H1 (cell line): ENCODE measurements around the gene IL12RB2. TPM values are rescaled to one million over a fixed set of nuclear protein-coding genes. Genes with fewer than 3 reads are reported as not detected.

ENCODE experiments used
- CTCF ChIA-PET: fragments of 300-600 bp; sonication (Branson Sonifier 250); formaldehyde crosslinking; loops from one replicate; lab custom pipeline; 2021; ENCODE audit not compliant: partially characterized antibody; lab: Charles Lee
- POLR2A ChIA-PET: fragments of 300-600 bp; sonication (Branson Sonifier 250); formaldehyde crosslinking; loops from one replicate; lab custom pipeline; 2021; ENCODE audit warnings: inconsistent platforms; ENCODE audit not compliant: partially characterized antibody; lab: Charles Lee
- DNase-seq, 2 experiments: peaks; one replicate each; pipeline versions ENCODE4 v3.0.0 to v3.0.0-alpha.2; 2010 to 2022; ENCODE audit warnings: low spot score in 2 of 2, low read depth in 1 of 2, mixed read lengths in 1 of 2
- FAIRE-seq: peaks from 2 replicates; lab custom pipeline; 2011; peaks lifted over from hg19 to GRCh38; lab: Jason Lieb, UNC
- H2AFZ ChIP-seq: 2 replicates; pipeline ENCODE4 v1.8.1; 2012; ENCODE audit warnings: low read length, inconsistent platforms
- H2AK5ac ChIP-seq: 2 replicates; pipeline ENCODE4 v1.6.1; 2013; ENCODE audit warnings: low read depth, low read length
- H2BK120ac ChIP-seq: replicated peaks from 2 replicates; pipeline ENCODE3; 2013; ENCODE audit warnings: low read depth, low read length, inconsistent platforms
- H2BK12ac ChIP-seq: 2 replicates; pipeline ENCODE4 v1.6.1; 2013; ENCODE audit warnings: low read depth, low read length
- H2BK15ac ChIP-seq: 2 replicates; pipeline ENCODE4 v1.6.1; 2013; ENCODE audit warnings: low read length
- H2BK20ac ChIP-seq: 2 replicates; pipeline ENCODE4 v1.6.1; 2013; ENCODE audit warnings: low read length
- H2BK5ac ChIP-seq: 2 replicates; pipeline ENCODE4 v1.6.1; 2013; ENCODE audit warnings: low read depth, low read length
- H3K14ac ChIP-seq: 2 replicates; pipeline ENCODE4 v1.6.1; 2013; ENCODE audit warnings: inconsistent platforms; ENCODE audit not compliant: insufficient read length
- H3K18ac ChIP-seq: 2 replicates; pipeline ENCODE4 v1.6.1; 2013; ENCODE audit warnings: low read length; ENCODE audit errors: extremely low read depth
- H3K23ac ChIP-seq: 2 replicates; pipeline ENCODE4 v1.6.1; 2013; ENCODE audit warnings: inconsistent platforms; ENCODE audit not compliant: insufficient read length
- H3K23me2 ChIP-seq: 2 replicates; pipeline ENCODE4 v1.6.1; 2013; ENCODE audit warnings: low read depth, low read length
- H3K27ac ChIP-seq: 2 replicates; pipeline ENCODE4 v1.6.1; 2011; ENCODE audit warnings: low read depth, low read length, inconsistent platforms
- H3K27me3 ChIP-seq, 4 experiments: replicated peaks in 1 of 4; 1 replicate in 1 of 4; 2 replicates in 3 of 4; pipeline versions ENCODE4 v1.6.1 to v1.8.1; 2011 to 2013; ENCODE audit warnings: low read length in 3 of 4, mild to moderate bottlenecking in 3 of 4, inconsistent platforms in 2 of 4, mixed read lengths in 2 of 4, moderate library complexity in 1 of 4; ENCODE audit not compliant: control insufficient read depth in 3 of 4, insufficient read depth in 3 of 4; ENCODE audit errors: extremely low read depth in 1 of 4
- H3K36me3 ChIP-seq, 4 experiments: 2 replicates each; pipeline versions ENCODE4 v1.6.1 to v1.8.1; 2011 to 2013; ENCODE audit warnings: mild to moderate bottlenecking in 4 of 4, low read length in 3 of 4, moderate library complexity in 2 of 4, control low read depth in 1 of 4, inconsistent platforms in 1 of 4; ENCODE audit not compliant: insufficient read depth in 4 of 4, control insufficient read depth in 2 of 4
- H3K4ac ChIP-seq: replicated peaks from 2 replicates; pipeline ENCODE3; 2013; ENCODE audit warnings: low read length, low read depth, mixed read lengths, inconsistent platforms; ENCODE audit not compliant: insufficient read length
- H3K4me1 ChIP-seq, 4 experiments: replicated peaks in 1 of 4; 1 replicate in 1 of 4; 2 replicates in 3 of 4; pipeline versions ENCODE4 v1.6.1 to v1.8.1; 2011 to 2013; ENCODE audit warnings: low read length in 3 of 4, inconsistent platforms in 2 of 4, mixed read lengths in 1 of 4; ENCODE audit not compliant: insufficient read depth in 4 of 4, control insufficient read depth in 3 of 4
- H3K4me2 ChIP-seq, 2 experiments: 2 replicates each; pipeline versions ENCODE4 v1.6.1 to v1.8.1; 2011 to 2013; ENCODE audit warnings: low read depth in 2 of 2, low read length in 2 of 2, control low read depth in 1 of 2, inconsistent platforms in 1 of 2, mild to moderate bottlenecking in 1 of 2; ENCODE audit not compliant: insufficient read depth in 1 of 2
- H3K4me3 ChIP-seq, 4 experiments: fragments of 200-600, 300-600 bp in 1 of 4; sonication (generic), shearing (Covaris generic), sonication (Bioruptor Twin) in 1 of 4; 2 replicates each; pipeline versions ENCODE4 v1.5.1 to v1.8.1; 2011 to 2016; ENCODE audit warnings: low read length in 4 of 4, low read depth in 3 of 4, control low read depth in 2 of 4, inconsistent platforms in 2 of 4, mild to moderate bottlenecking in 2 of 4, mixed read lengths in 1 of 4, moderate library complexity in 1 of 4; ENCODE audit not compliant: insufficient read depth in 2 of 4; ENCODE audit errors: extremely low read depth in 1 of 4
- H3K56ac ChIP-seq: replicated peaks from 2 replicates; pipeline ENCODE3; 2013; ENCODE audit warnings: low read depth, mild to moderate bottlenecking, mixed read lengths, low read length, inconsistent platforms; ENCODE audit not compliant: insufficient read length
- H3K79me1 ChIP-seq: 2 replicates; pipeline ENCODE4 v1.6.1; 2013; ENCODE audit warnings: low read depth, low read length, control low read depth
- H3K79me2 ChIP-seq, 2 experiments: 2 replicates each; pipeline versions ENCODE4 v1.6.1 to v1.8.1; 2012 to 2013; ENCODE audit warnings: low read length in 2 of 2, mild to moderate bottlenecking in 2 of 2, inconsistent platforms in 1 of 2; ENCODE audit not compliant: insufficient read depth in 2 of 2, control insufficient read depth in 1 of 2
- H3K9ac ChIP-seq, 4 experiments: replicated peaks in 1 of 4; 1 replicate in 1 of 4; 2 replicates in 3 of 4; pipeline versions ENCODE4 v1.6.1 to v1.8.1; 2011 to 2013; ENCODE audit warnings: low read depth in 3 of 4, low read length in 3 of 4, control low read depth in 2 of 4, mild to moderate bottlenecking in 2 of 4, moderate library complexity in 2 of 4, inconsistent platforms in 1 of 4; ENCODE audit errors: extremely low read depth in 1 of 4
- H3K9me3 ChIP-seq, 2 experiments: 2 replicates each; pipeline versions ENCODE4 v1.6.1 to v1.8.1; 2012 to 2013; ENCODE audit warnings: mild to moderate bottlenecking in 2 of 2, moderate library complexity in 2 of 2, control low read depth in 1 of 2, inconsistent platforms in 1 of 2, low read depth in 1 of 2, low read length in 1 of 2, mixed read lengths in 1 of 2; ENCODE audit not compliant: insufficient read depth in 2 of 2
- H4K20me1 ChIP-seq, 2 experiments: replicated peaks in 1 of 2; 2 replicates each; pipeline versions ENCODE3 to v1.8.1; 2011 to 2013; ENCODE audit warnings: inconsistent platforms in 2 of 2, low read length in 2 of 2, mild to moderate bottlenecking in 1 of 2; ENCODE audit not compliant: insufficient read depth in 2 of 2, control insufficient read depth in 1 of 2
- H4K5ac ChIP-seq: 2 replicates; pipeline ENCODE4 v1.6.1; 2013; ENCODE audit warnings: low read length, low read depth, mixed read lengths, inconsistent platforms; ENCODE audit not compliant: insufficient read length
- H4K8ac ChIP-seq: 2 replicates; pipeline ENCODE4 v1.8.0; 2013; ENCODE audit warnings: mild to moderate bottlenecking, moderate library complexity, low read length, inconsistent platforms; ENCODE audit not compliant: insufficient read depth; ENCODE audit errors: extremely low read depth
- H4K91ac ChIP-seq: replicated peaks from 2 replicates; pipeline ENCODE3; 2013; ENCODE audit warnings: low read length, mixed read lengths, inconsistent platforms; ENCODE audit not compliant: insufficient read length
- ASH2L ChIP-seq: fragments of 200-600, 300-600 bp; sonication (generic); IDR thresholded peaks from one replicate; pipeline ENCODE4 v1.7.1; 2017; ENCODE audit warnings: low read length
- EGR1 ChIP-seq: IDR thresholded peaks from 2 replicates; pipeline ENCODE4 v1.6.1; 2011; ENCODE audit warnings: low read depth, low read length, borderline replicate concordance
- HDAC2 ChIP-seq, 2 experiments: fragments of 300-600 bp in 1 of 2; sonication (generic) in 1 of 2; IDR thresholded peaks; 2 replicates each; pipeline ENCODE4 v1.6.1; 2011 to 2012; ENCODE audit warnings: low read depth in 2 of 2, low read length in 2 of 2, mild to moderate bottlenecking in 2 of 2, moderate library complexity in 2 of 2, borderline replicate concordance in 1 of 2, inconsistent platforms in 1 of 2
- SIRT6 ChIP-seq: IDR thresholded peaks from one replicate; pipeline ENCODE4 v1.7.1; 2012; ENCODE audit warnings: low read length, inconsistent platforms
- TBP ChIP-seq: IDR thresholded peaks from 2 replicates; pipeline ENCODE4 v1.6.1; 2011; ENCODE audit warnings: low read depth, low read length, improper control_type of control experiment
- WGBS, 2 experiments: shearing (Covaris generic) in 1 of 2; methylation state at CpG; one replicate each; pipeline versions ENCODE4 v1.1.6 to v1.1.7; 2013 to 2015; ENCODE audit warnings: low lambda C conversion rate in 2 of 2, mixed read lengths in 2 of 2, inconsistent platforms in 1 of 2, low coverage in 1 of 2, missing lambda C conversion rate in 1 of 2; ENCODE audit not compliant: insufficient replicate concordance in 2 of 2, insufficient coverage in 1 of 2, insufficient read length in 1 of 2; ENCODE audit errors: extremely low coverage in 1 of 2, missing lambda C conversion rate in 1 of 2; 5-methylcytosine and 5-hydroxymethylcytosine counted together
- polyA plus RNA-seq, 7 experiments: library from polyadenylated mRNA; depleted of rRNA in 3 of 7; stranded (reverse) in 5 of 7; unstranded in 2 of 7; fragments of >200 nt in 5 of 7; fragments of 200-250 nt in 2 of 7; gene quantifications; 1 replicate in 5 of 7; 2 replicates in 1 of 7; 4 replicates in 1 of 7; pipeline versions ENCODE4 v1.2.1 to v1.2.3, GENCODE V29; 2011 to 2013; ENCODE audit warnings: missing spikeins in 2 of 7, mixed read lengths in 2 of 7
- total RNA-seq: library from RNA; stranded (reverse); fragmentation: NEBNext Ultra II Directional; extraction: Animal tissue kit (Norgen Biotek cat#: 25700); gene quantifications from 2 replicates; pipeline ENCODE4 v1.2.1, GENCODE V29; 2021
- TF ChIP-seq, protein P1 (sequence below), 3 experiments: IDR thresholded peaks; 1 replicate in 2 of 3; 2 replicates in 1 of 3; pipeline versions ENCODE4 v1.5.1 to v1.6.1; 2011; ENCODE audit warnings: low read length in 3 of 3, mild to moderate bottlenecking in 3 of 3, inconsistent platforms in 2 of 3, low read depth in 1 of 3, moderate library complexity in 1 of 3; ENCODE audit not compliant: insufficient read depth in 1 of 3; ENCODE audit errors: control extremely low read depth in 1 of 3

Gene IL12RB2
- total and polyA plus RNA-seq, 2 of the 8 experiments (the other 6 are each of a cell fraction or from before 2014, with no cell fraction given), result 1.4 TPM

DNA sequence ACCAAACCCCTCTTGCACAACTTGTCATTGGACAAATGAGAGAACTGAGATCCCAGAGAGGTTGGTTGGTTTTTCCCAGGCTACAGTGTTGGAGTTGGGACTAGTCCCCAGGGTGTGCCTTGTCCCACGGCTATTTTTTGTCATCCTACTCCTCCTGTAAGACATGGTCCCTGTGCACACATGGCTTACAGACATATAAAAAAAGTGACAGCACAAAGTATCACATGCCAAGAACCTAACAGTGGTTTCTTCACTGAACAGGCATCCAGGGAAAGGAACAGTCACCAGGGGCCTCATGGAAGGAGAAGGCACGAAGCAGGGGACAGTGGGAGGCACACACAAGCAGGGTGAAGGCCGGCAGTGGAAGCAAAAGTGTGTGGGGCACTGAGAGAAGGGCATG lies 86.1 kb downstream of the IL12RB2 start:
- Histone ChIP-seq H3K14ac (no peak overlapping the region), H3K27me3 (no peaks in the 10 kb centered on the region), H3K9me3 (no peaks in the 10 kb centered on the region; a peak in 1 of 4 replicates), H2BK15ac (no peak overlapping the region), H2BK20ac (no peak overlapping the region), H3K4me2 (no peak overlapping the region), H3K79me2 (no peaks in the 10 kb centered on the region), H2AFZ (no peak overlapping the region), H4K91ac (no peak overlapping the region), H3K9ac (no peak overlapping the region), H2AK5ac (no peak overlapping the region), H2BK5ac (no peak overlapping the region), H3K4me1 (peaks cover 3 to 9% (median 5%) of the 10 kb centered on the region in 4 experiments; a peak in 6 of 7 replicates), H3K56ac (no peak overlapping the region), H2BK120ac (no peak overlapping the region), H3K79me1 (no peaks in the 10 kb centered on the region), H3K4me3 (no peak overlapping the region), H3K18ac (no peak overlapping the region), H3K27ac (no peak overlapping the region), H4K8ac (no peak overlapping the region), H3K23ac (no peak overlapping the region), H4K20me1 (no peaks in the 10 kb centered on the region), H2BK12ac (no peak overlapping the region), H3K36me3 (peaks cover 0 to 10% (median 0%) of the 10 kb centered on the region in 4 experiments; a peak in 2 of 8 replicates), H3K4ac (no peak overlapping the region), H4K5ac (no peak overlapping the region), H3K23me2 (no peaks in the 10 kb centered on the region)
- FAIRE-seq (no peak), DNase-seq (no peak)
- 58% methylated on average over 3 of the region's 3 CpGs; no CpG with 5 or more reads in 1 of the 2 experiments for WGBS, 2 experiments
- CTCF ChIA-PET, result interaction anchor here (0.7 to 1.9 kb wide), 8 partner anchors 9 to 180 kb away, joined by 3 to 7 read pairs (median 4); no protein-coding TSS in a partner anchor
- TF ChIP-seq HDAC2 (IDR thresholded peaks at IDR 0.05; ENCODE audit: borderline replicate concordance in 1 of 2, low read depth in 2 of 2, low read length in 2 of 2) (no peak), SIRT6 (no peak), ASH2L (no peak), TBP (no peak), EGR1 (no peak)
- TF ChIP-seq, protein P1, sequence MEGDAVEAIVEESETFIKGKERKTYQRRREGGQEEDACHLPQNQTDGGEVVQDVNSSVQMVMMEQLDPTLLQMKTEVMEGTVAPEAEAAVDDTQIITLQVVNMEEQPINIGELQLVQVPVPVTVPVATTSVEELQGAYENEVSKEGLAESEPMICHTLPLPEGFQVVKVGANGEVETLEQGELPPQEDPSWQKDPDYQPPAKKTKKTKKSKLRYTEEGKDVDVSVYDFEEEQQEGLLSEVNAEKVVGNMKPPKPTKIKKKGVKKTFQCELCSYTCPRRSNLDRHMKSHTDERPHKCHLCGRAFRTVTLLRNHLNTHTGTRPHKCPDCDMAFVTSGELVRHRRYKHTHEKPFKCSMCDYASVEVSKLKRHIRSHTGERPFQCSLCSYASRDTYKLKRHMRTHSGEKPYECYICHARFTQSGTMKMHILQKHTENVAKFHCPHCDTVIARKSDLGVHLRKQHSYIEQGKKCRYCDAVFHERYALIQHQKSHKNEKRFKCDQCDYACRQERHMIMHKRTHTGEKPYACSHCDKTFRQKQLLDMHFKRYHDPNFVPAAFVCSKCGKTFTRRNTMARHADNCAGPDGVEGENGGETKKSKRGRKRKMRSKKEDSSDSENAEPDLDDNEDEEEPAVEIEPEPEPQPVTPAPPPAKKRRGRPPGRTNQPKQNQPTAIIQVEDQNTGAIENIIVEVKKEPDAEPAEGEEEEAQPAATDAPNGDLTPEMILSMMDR (IDR thresholded peaks at IDR 0.05; ENCODE audit: control extremely low read depth in 1 of 3, insufficient read depth in 1 of 3, low read depth in 1 of 3, low read length in 3 of 3), result no peak
- POLR2A ChIA-PET, result interaction anchor here (0.6 to 4.9 kb wide), 6 partner anchors 8 to 48 kb away, joined by 3 to 43 read pairs (median 4); no protein-coding TSS in a partner anchor
